Neural progenitor cell (in vitro differentiated cells): ENCODE results near the gene COPB1.

Experiments
- CTCF ChIP-seq: fragments of 200-600 bp; sonication (generic); IDR thresholded peaks from 2 replicates; pipeline ENCODE4 v1.5.1; 2017; ENCODE audit warnings: antibody characterized with exemption, mild to moderate bottlenecking
- EZH2 ChIP-seq: fragments of 200-600 bp; sonication (generic); IDR thresholded peaks from 2 replicates; pipeline ENCODE4 v1.6.1; 2017; ENCODE audit warnings: antibody characterized with exemption, mild to moderate bottlenecking, moderate library complexity
- EZH2phosphoT487 ChIP-seq: fragments of 200-600 bp; sonication (generic); IDR thresholded peaks from 2 replicates; pipeline ENCODE4 v1.6.1; 2017; ENCODE audit warnings: antibody characterized with exemption

- TF ChIP-seq EZH2 (no peak), CTCF (peak; percentile 65), EZH2phosphoT487 (no peak)
These were observed 80.7 kb downstream of the COPB1 start for GRCh38 chr11:14418801-14419417.
